Naive thymus-derived CD8-positive, alpha-beta T cell (primary cell): ENCODE measurements around the gene PHLPP2. TPM values are rescaled to one million over a fixed set of nuclear protein-coding genes. Genes with fewer than 3 reads are reported as not detected.

Experiments used
- ATAC-seq, 2 donors: fragments of 150-1000 bp; cut with Tn5 transposase in 1 of 2; sonication (Bioruptor Pico), chemical (Tn5 transposase) in 1 of 2; 1 replicate in 1 of 2; 2 replicates in 1 of 2; pipeline ENCODE4 v1.10.0; 2021; ENCODE audit warnings: mild to moderate bottlenecking in 2 of 2, moderate library complexity in 2 of 2
- POLR2A ChIA-PET: fragments of 350-600 bp; sonication (Branson Sonifier 250); formaldehyde crosslinking; loops from one replicate; lab custom pipeline; 2021; ENCODE audit warnings: antibody characterized with exemption; lab: Charles Lee
- DNase-seq, 10 donors: peaks; one replicate each; pipeline versions ENCODE4 v3.0.0 to v3.0.0-alpha.2; 2020 to 2022
- H3K27ac Mint-ChIP-seq, 10 donors: one replicate each; pipeline ENCODE4 v1.8.0; 2020 to 2022; ENCODE audit warnings: mild to moderate bottlenecking in 10 of 10, mixed read lengths in 10 of 10, moderate library complexity in 4 of 10, inconsistent platforms in 1 of 10
- H3K27me3 Mint-ChIP-seq, 5 donors: one replicate each; pipeline ENCODE4 v1.8.0; 2021 to 2022; ENCODE audit warnings: mixed read lengths in 5 of 5
- H3K36me3 Mint-ChIP-seq, 3 donors: one replicate each; pipeline ENCODE4 v1.8.0; 2020 to 2022; ENCODE audit warnings: mixed read lengths in 3 of 3, mild to moderate bottlenecking in 2 of 3, inconsistent platforms in 1 of 3
- H3K4me1 Mint-ChIP-seq, 4 donors: one replicate each; pipeline ENCODE4 v1.8.0; 2021 to 2022; ENCODE audit warnings: mixed read lengths in 4 of 4
- H3K4me3 Mint-ChIP-seq, 10 donors: one replicate each; pipeline ENCODE4 v1.8.0; 2020 to 2022; ENCODE audit warnings: mild to moderate bottlenecking in 10 of 10, mixed read lengths in 10 of 10, moderate library complexity in 6 of 10, inconsistent platforms in 1 of 10
- H3K9me3 Mint-ChIP-seq, 9 donors: one replicate each; pipeline ENCODE4 v1.8.0; 2020 to 2022; ENCODE audit warnings: mixed read lengths in 9 of 9, mild to moderate bottlenecking in 3 of 9, inconsistent platforms in 1 of 9, moderate library complexity in 1 of 9
- polyA plus RNA-seq, 3 donors: library from polyadenylated mRNA; unstranded; fragments of 300-500 nt; fragmentation: Illumina TruSeq; gene quantifications; one replicate each; pipeline ENCODE4 v1.2.3, GENCODE V29; 2021
- total RNA-seq, 8 experiments: library from RNA in 2 of 8; stranded (reverse) in 2 of 8; gene quantifications; one replicate each; pipeline ENCODE4 v1.2.3 and lab custom pipeline; 2021 to 2026

The PHLPP2 gene
- total and polyA plus RNA-seq, 5 experiments from 2014 or later: 0.76 to 12.4 (median 1.3) TPM

DNA sequence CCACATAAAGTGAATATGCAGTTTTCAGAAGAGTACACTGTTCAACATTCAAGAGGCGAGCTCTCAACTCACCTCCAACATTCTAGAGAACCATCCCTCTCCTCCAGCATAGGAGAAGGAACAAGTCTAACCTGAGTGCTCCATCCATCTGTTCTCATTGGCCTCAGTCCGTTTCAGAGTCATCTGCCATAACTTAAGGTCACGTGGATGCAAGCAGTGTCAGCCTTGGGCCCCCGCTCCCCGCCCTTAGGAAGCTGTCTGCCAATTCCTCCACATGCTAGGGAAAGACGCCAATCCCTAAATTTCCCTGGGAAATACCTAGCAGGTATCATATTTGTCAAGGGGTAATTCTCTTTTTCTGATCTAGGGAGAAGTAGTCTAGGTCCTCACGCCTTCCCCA, 77.1 kb downstream of the PHLPP2 start:
- H3K4me1 Mint-ChIP-seq: peaks cover 0 to 2% (median 0%) of the 10 kb centered on the region in 4 donors
- ATAC-seq (no peak), DNase-seq (no peak)
- H3K4me3 Mint-ChIP-seq: no peak overlapping the region
- no peaks in the 10 kb centered on the region for H3K9me3 Mint-ChIP-seq
- H3K36me3 Mint-ChIP-seq: peaks cover 1 to 39% (median 4%) of the 10 kb centered on the region in 3 donors
- H3K27me3 Mint-ChIP-seq: no peaks in the 10 kb centered on the region
- H3K27ac Mint-ChIP-seq: no peak overlapping the region
- POLR2A ChIA-PET: no interaction called here

DNA sequence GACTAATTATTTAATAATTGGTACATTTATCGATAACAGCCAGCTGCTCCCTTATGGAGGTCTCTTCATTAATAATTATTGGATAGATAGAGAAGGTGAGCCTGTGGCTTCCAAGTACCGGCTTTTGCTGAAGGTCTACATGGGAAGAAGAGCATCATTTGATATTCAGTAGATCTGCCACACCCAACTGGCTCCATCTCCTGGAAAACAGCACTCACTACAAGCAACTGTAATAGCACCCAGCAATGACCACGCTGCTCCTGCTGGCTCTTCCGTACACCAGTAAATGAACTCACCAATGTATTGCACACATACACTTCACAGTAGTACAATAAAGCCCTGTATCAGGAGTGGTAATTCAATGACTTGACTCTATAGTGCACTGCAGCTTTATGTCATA, 79.1 kb downstream of the PHLPP2 start:
- H3K4me3 Mint-ChIP-seq: no peak overlapping the region
- H3K27me3 Mint-ChIP-seq: no peaks in the 10 kb centered on the region
- peaks cover 0 to 2% (median 0%) of the 10 kb centered on the region in 4 donors for H3K4me1 Mint-ChIP-seq
- H3K27ac Mint-ChIP-seq: no peak overlapping the region
- ATAC-seq (peak; percentile 28 to 30), DNase-seq (no peak)
- peaks cover 0 to 30% (median 1%) of the 10 kb centered on the region in 3 donors for H3K36me3 Mint-ChIP-seq
- H3K9me3 Mint-ChIP-seq: no peaks in the 10 kb centered on the region
- POLR2A ChIA-PET: no interaction called here

DNA sequence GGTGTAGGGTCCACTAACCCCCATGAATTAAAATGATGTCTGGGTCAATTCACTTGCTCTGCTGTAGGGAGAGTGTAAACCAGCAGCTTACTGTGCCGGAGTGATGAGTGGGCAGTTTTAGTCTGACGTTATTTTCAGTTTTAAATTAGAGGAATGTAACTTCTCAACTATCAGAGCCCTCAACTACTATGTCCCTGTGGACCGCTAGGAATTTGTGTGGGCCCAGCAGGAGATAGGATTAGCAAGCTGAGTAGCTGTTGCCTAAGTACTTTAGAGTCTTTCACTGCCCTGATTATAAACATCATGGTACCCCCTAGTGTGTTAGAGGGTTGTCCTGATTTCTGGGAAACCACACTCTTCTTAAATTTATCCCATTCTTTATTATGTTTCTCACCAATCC, 87.1 kb downstream of the PHLPP2 start:
- no peak overlapping the region for H3K4me3 Mint-ChIP-seq
- POLR2A ChIA-PET: no interaction called here
- H3K27ac Mint-ChIP-seq: no peak overlapping the region
- no peaks in the 10 kb centered on the region for H3K27me3 Mint-ChIP-seq
- H3K4me1 Mint-ChIP-seq: no peaks in the 10 kb centered on the region
- ATAC-seq (no peak), DNase-seq (no peak)
- H3K36me3 Mint-ChIP-seq: peaks cover 0 to 11% (median 4%) of the 10 kb centered on the region in 3 donors
- no peaks in the 10 kb centered on the region for H3K9me3 Mint-ChIP-seq

DNA sequence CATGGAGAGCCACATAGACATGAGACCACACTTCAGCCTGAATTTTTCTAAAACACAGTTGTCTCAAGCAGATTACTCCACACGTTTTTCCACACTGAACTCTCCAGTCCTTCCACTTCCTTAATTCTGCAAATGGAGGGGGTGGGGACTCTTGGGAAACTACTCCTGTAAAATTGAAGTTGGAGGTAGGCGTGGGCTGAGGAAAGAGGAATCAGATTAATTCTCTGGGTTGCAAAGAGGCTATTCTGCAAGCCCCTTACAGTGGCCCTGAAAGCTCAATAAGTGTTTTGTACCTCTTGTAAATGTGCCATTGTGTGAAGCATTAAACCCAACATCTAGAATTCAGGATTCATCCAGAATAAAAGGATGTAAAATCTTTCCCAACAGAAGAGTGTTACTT, 88.9 kb downstream of the PHLPP2 start:
- ATAC-seq (no peak), DNase-seq (no peak)
- POLR2A ChIA-PET: no interaction called here
- H3K4me1 Mint-ChIP-seq: no peaks in the 10 kb centered on the region
- no peaks in the 10 kb centered on the region for H3K27me3 Mint-ChIP-seq
- no peak overlapping the region for H3K27ac Mint-ChIP-seq
- no peaks in the 10 kb centered on the region for H3K9me3 Mint-ChIP-seq
- peaks cover 0 to 7% (median 4%) of the 10 kb centered on the region in 3 donors for H3K36me3 Mint-ChIP-seq
- no peak overlapping the region for H3K4me3 Mint-ChIP-seq

DNA sequence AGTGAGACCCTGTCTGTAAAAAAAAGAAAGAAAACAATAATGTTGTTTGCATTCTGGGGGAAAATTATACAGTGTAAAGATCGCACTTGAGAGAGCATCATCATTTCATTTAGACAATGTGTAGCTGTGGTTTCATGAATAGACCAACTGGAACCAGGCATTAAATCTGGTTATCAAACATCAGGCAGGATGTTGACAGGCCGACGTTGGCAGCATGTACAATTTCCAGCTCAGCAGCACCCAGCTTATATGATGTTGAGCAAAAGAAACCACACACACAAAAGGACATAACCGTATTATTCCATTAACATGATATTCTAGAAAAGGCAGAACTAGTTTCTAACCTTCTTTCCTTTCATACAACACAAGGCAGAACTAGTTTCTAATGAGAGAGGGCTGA, 92.7 kb downstream of the PHLPP2 start:
- no peaks in the 10 kb centered on the region for H3K4me1 Mint-ChIP-seq
- POLR2A ChIA-PET: no interaction called here
- H3K27me3 Mint-ChIP-seq: peaks cover 2 to 10% (median 6%) of the 10 kb centered on the region in 5 donors
- no peak overlapping the region for H3K4me3 Mint-ChIP-seq
- ATAC-seq: no peak
- no peak overlapping the region for H3K27ac Mint-ChIP-seq
- no peak for DNase-seq
- no peaks in the 10 kb centered on the region for H3K36me3 Mint-ChIP-seq
- H3K9me3 Mint-ChIP-seq: no peaks in the 10 kb centered on the region

DNA sequence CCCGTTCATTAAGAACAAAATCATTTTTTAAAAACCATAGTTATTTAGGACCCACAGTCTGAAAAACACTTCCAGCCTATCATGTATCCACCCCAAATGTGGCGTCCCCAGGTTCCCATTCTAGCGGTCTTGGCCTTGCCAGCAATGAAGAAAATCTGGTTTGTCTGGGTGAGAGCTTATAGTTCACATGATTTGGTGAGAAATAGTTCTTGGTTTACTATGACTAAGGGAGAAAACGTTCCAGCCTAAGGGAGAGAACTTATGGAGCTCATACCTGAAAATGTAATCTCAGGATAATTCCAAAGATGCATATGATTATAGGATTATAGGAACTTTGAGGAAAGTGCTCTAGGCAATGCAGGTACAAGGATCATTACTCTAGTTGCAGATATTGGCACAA, 93.7 kb downstream of the PHLPP2 start:
- H3K4me1 Mint-ChIP-seq: peaks cover 0 to 2% (median 0%) of the 10 kb centered on the region in 4 donors
- ATAC-seq: no peak
- POLR2A ChIA-PET: no interaction called here
- no peak overlapping the region for H3K4me3 Mint-ChIP-seq
- H3K27me3 Mint-ChIP-seq: peaks cover 2 to 12% (median 6%) of the 10 kb centered on the region in 5 donors
- DNase-seq: no peak
- H3K27ac Mint-ChIP-seq: no peak overlapping the region
- no peaks in the 10 kb centered on the region for H3K36me3 Mint-ChIP-seq
- no peaks in the 10 kb centered on the region for H3K9me3 Mint-ChIP-seq

DNA sequence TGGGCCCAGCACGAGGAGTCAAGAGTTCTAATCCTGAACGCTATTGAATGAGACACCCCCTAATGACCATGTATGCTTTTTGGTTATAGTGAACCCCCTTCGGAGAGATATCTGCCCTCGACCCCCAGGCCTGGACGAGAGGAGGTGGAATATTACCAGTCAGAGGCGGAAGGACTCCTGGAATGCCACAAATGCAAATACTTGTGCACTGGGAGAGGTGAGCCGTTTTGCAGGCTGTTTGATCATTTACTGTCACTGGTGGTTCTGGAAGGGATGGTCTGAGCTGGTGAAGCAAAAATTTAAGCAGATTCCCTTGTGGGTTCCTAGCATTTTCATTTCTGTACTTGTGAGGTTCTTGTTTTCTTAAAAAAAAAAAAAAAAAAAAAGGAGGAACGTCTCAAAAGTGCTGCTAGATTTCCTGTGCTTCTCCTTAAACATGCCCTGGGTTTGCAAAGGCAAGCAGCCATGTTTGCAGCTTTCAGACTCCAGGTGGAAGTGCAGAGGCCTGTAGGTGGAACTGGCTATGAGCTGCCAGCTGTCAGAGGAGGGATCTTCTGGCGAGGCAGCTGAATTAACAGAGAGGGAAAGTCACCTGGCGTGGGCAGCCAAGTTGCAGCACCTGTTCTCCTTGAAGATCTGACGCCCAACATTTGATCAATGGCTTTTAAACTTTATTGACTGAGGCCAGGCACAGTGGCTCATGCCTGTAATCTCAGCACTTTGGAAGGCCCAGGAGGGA, 95.1 kb downstream of the PHLPP2 start:
- H3K4me3 Mint-ChIP-seq: no peak overlapping the region
- H3K27me3 Mint-ChIP-seq: peaks cover 2 to 13% (median 10%) of the 10 kb centered on the region in 5 donors
- H3K27ac Mint-ChIP-seq: no peak overlapping the region
- H3K36me3 Mint-ChIP-seq: peaks cover 0 to 2% (median 0%) of the 10 kb centered on the region in 3 donors
- no peak for DNase-seq
- no peaks in the 10 kb centered on the region for H3K9me3 Mint-ChIP-seq
- no peak for ATAC-seq
- H3K4me1 Mint-ChIP-seq: peaks cover 0 to 5% (median under 1%) of the 10 kb centered on the region in 4 donors
- POLR2A ChIA-PET: no interaction called here

DNA sequence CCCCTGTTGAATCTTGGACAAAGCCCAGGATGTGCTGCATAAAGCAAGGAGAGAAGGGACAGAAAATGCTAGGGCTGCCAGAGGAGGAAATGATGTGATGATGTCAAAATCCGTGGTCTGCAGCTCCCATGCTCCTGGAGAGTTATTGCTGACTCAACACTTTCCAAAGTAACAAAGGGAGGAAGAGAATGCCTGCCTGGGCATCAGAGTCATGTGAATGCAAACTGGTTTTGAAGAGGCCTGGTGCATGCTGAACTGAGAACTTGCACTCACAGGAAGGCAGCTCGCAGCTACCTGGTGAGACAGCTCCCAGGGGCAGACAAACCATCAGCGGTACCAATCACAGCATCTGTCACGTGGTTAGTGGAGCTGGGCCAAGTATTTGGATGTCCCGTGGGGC, 95.7 kb downstream of the PHLPP2 start:
- POLR2A ChIA-PET: no interaction called here
- no peak for DNase-seq
- Mint-ChIP-seq H3K4me3 (no peak overlapping the region), H3K36me3 (peaks cover 0 to 2% (median 0%) of the 10 kb centered on the region in 3 donors), H3K4me1 (peaks cover 0 to 5% (median under 1%) of the 10 kb centered on the region in 4 donors), H3K9me3 (no peaks in the 10 kb centered on the region), H3K27me3 (peaks cover 2 to 13% (median 10%) of the 10 kb centered on the region in 5 donors), H3K27ac (no peak overlapping the region)
- no peak for ATAC-seq

DNA sequence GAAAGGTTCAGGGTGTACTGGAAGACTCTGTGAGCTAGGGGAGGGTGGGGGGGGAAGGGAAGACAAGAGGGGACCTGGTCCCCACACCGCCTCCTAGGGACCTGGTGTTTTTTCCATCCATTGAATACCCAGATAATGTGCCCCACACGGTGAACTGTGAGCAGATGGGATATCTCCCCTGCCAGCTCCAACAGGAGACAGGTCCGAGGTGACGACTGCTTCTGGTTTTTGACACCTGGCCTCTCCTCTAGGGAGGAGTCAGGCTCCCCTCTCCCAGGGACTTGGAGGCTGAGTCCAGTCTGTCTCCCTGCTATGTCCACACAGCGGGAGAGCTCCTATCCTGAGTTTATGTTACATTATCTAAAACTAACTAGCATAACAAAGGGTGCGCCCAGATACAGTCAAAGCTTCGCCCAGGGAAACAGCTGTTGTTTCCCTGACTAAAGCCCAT, 96.7 kb downstream of the PHLPP2 start:
- no peak overlapping the region for H3K27ac Mint-ChIP-seq
- H3K9me3 Mint-ChIP-seq: no peaks in the 10 kb centered on the region
- ATAC-seq: no peak
- H3K4me1 Mint-ChIP-seq: peaks cover 0 to 5% (median under 1%) of the 10 kb centered on the region in 4 donors
- H3K36me3 Mint-ChIP-seq: peaks cover 0 to 2% (median 0%) of the 10 kb centered on the region in 3 donors
- peaks cover 2 to 13% (median 10%) of the 10 kb centered on the region in 5 donors for H3K27me3 Mint-ChIP-seq
- POLR2A ChIA-PET: no interaction called here
- H3K4me3 Mint-ChIP-seq: peak overlapping the region in 1 of 10 donors; percentile 20
- no peak for DNase-seq

DNA sequence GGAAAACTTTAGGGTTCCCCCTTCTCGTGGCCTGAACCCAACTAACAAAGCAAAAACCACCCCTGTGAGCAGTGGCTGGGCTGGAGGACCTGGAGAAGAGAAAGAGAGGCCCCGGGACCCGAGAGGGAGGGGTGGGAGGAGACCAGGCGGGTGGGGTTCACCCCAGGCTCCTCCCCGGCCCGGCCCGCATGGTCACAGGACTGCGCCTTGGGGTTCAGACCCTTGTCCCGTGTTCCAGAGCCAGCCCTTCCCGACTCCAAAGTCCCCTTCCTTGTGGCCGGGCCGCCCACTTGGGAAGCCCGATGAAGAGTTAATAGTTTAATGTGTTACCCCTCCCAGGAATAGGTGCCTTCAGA, 97.7 kb downstream of the PHLPP2 start:
- Mint-ChIP-seq H3K27ac (no peak overlapping the region), H3K4me1 (peaks cover 4 to 14% (median 7%) of the 10 kb centered on the region in 4 donors), H3K4me3 (peak overlapping the region in 8 of 10 donors; percentile 28 to 67 (median 49)), H3K27me3 (peaks cover 2 to 18% (median 10%) of the 10 kb centered on the region in 5 donors), H3K36me3 (peaks cover 0 to 2% (median 0%) of the 10 kb centered on the region in 3 donors), H3K9me3 (no peaks in the 10 kb centered on the region)
- peak in 1 of 2 donors; percentile 10 for ATAC-seq
- DNase-seq: peak in 1 of 10 donors; percentile 3
- POLR2A ChIA-PET: no interaction called here

DNA sequence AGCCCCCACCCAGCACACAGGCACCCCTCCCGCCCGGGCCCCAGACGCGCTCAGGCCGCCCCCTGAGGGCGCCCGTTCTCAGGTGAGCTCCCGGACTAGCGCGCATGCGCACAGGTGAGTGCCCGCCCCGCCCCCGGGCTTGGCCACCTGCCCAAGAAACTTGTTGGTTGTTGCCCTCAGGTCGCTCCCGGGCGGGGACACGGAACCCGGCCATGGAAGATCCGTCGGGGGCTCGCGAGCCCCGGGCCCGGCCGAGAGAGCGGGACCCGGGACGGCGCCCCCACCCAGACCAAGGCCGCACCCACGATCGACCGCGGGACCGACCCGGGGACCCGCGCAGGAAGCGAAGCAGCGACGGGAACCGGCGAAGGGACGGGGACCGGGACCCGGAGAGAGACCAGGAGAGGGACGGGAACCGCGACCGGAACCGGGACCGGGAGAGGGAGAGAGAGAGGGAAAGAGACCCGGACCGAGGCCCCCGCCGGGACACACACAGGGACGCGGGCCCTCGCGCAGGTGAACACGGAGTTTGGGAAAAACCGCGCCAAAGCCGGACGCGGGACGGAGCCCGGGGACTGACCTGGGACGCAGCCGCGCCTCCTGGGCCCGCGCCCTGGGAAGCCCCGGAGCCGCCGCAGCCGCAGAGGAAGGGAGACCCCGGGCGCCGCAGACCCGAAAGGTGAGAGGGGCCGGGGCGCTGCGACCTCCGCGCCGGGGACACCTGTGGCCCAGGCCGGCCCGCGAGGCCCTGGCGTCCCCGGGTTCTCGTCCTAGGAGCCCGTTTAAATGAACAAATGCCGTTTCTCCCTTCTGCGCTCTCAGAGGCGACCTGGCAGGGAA, 98.3 kb downstream of the PHLPP2 start, which contains the start of gene MARVELD3:
TSS of gene MARVELD3 (plus strand) at position 167 of the 840 bp plus-strand sequence. CDS start at position 213, 46 bp downstream.
- Mint-ChIP-seq H3K27me3 (peaks cover 2 to 18% (median 10%) of the 10 kb centered on the region in 5 donors), H3K27ac (no peak within 1 kb of the TSS), H3K4me1 (peaks cover 5 to 15% (median 8%) of the 10 kb centered on the region in 4 donors), H3K9me3 (no peaks in the 10 kb centered on the region), H3K36me3 (peaks cover 0 to 2% (median 0%) of the 10 kb centered on the region in 3 donors), H3K4me3 (peak within 1 kb of the TSS in 8 of 10 donors; percentile 37 to 74 (median 62))
- POLR2A ChIA-PET: no interaction called here
- peak; percentile 14 to 25 for ATAC-seq
- peak in 6 of 10 donors; percentile 20 to 48 (median 25) for DNase-seq

DNA sequence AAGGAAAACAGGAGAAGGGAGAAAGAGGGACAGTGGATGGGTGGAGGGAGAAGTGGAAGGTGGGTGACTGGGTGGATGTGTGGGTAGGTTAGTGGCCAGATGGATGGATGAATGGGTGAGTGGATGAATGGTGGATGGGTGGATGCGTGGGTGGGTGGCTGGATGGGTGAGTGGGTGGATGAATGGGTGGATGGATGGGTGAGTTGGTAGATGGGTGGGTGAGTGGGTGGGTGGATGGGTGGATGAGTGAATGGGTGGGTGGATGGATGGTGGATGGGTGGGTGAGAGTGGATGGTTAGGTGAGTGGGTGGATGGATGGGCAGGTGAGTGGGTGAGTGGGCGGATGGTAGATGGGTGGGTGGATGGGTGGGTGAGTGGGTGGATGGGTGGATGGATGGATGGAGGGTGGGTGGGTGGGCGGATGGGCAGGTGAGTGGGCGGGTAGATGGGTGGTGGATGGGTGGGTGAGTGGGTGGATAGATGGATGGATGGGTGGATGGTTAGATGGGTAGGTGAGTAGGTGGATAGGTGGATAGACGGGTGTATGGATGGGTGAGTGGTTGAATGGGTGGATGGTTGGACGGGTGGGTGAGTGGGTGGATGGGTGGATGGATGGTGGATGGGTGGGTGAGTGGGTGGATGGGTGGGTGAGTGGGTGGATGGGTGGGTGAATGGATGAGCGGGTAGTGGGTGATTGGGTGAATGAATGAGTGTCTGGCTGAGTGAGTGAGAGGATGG, 99.2 kb downstream of the PHLPP2 start:
- H3K4me3 Mint-ChIP-seq: peak overlapping the region in 7 of 10 donors; percentile 16 to 70 (median 36)
- no peaks in the 10 kb centered on the region for H3K9me3 Mint-ChIP-seq
- DNase-seq: no peak
- H3K27me3 Mint-ChIP-seq: peaks cover 2 to 24% (median 10%) of the 10 kb centered on the region in 5 donors
- POLR2A ChIA-PET: no interaction called here
- peaks cover 5 to 15% (median 9%) of the 10 kb centered on the region in 4 donors for H3K4me1 Mint-ChIP-seq
- no peak overlapping the region for H3K27ac Mint-ChIP-seq
- H3K36me3 Mint-ChIP-seq: peaks cover 0 to 2% (median 0%) of the 10 kb centered on the region in 3 donors
- no peak for ATAC-seq
